ENCODE measurements around the gene UAP1.

UAP1 gene

DNA sequence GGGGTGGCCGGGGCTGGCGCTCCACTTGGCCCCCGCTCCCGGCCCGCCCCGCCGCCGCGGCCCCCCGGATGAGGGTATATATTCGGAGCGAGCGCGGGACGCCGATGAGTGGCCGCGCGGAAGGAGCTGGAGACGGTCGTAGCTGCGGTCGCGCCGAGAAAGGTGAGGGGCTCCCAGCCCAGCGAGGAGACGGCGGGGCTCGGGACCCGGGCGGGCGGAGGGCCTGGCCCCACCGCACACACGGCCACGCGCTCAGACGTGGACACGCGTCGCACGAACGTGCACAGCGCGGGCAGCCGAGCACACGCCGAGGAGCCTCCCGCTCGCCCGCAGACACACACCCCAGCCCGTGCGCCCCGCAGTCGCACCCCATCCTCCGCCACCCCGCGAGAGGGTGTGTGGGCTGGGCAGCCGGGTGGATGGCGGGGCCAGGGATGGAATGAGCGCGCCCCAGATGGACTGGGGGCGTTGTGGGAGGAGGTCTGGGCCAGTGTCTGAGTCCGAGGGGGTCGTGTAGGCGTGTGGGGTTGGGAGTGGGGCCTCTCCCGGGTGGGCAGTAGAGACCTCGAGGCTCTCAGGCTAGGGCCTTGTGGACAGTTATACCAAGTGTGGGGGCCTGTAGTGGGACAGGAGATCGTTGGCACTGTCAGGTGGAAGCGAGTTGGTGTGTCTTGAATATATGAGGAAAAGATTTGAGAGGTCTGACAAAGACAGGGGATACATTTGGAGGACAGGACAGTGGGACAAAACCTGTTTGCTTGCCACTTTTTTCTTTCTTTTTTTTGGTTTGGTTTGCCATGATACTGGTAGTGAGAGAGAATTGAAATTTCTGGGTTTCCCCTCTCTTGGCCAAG lies at the start of gene UAP1:
Gene UAP1, plus strand, starts transcription at position 107 of the 854 bp plus-strand sequence. CDS start 4,347 bp downstream, outside the sequence.
- TF ChIP-seq TCF12 (IDR thresholded peaks at IDR 0.05; ENCODE audit: low read depth): no peak
- TF ChIP-seq, protein P1, sequence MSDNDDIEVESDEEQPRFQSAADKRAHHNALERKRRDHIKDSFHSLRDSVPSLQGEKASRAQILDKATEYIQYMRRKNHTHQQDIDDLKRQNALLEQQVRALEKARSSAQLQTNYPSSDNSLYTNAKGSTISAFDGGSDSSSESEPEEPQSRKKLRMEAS (IDR thresholded peaks at IDR 0.05): peak; percentile 72

DNA sequence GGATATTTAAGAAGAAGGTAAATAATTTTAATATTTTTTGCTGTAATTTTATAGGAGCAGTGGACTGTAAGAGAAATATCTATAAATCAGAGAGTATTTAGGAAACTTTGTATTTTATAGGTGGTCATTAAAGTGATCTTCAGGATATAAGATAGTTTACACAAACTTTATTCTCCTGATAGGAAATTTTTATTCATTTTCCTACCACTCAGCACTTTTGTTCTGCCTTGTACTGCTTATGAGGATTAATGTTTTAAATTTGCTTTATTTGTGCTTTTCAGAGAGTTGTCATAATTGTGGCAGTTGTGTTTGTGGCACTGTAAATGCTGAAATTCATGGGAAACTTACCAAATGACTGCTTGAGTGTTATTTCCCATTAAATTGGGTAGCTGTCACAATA lies 34.2 kb upstream of the UAP1 start:
- TF ChIP-seq, protein P2, sequence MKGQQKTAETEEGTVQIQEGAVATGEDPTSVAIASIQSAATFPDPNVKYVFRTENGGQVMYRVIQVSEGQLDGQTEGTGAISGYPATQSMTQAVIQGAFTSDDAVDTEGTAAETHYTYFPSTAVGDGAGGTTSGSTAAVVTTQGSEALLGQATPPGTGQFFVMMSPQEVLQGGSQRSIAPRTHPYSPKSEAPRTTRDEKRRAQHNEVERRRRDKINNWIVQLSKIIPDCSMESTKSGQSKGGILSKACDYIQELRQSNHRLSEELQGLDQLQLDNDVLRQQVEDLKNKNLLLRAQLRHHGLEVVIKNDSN (IDR thresholded peaks at IDR 0.05): no peak
- TF ChIP-seq TAF1 (IDR thresholded peaks at IDR 0.05; ENCODE audit: low read depth): no peak
- TF ChIP-seq, protein P1 (IDR thresholded peaks at IDR 0.05): no peak
- TF ChIP-seq EGR1 (IDR thresholded peaks at IDR 0.05): no peak
- TF ChIP-seq, protein P3, sequence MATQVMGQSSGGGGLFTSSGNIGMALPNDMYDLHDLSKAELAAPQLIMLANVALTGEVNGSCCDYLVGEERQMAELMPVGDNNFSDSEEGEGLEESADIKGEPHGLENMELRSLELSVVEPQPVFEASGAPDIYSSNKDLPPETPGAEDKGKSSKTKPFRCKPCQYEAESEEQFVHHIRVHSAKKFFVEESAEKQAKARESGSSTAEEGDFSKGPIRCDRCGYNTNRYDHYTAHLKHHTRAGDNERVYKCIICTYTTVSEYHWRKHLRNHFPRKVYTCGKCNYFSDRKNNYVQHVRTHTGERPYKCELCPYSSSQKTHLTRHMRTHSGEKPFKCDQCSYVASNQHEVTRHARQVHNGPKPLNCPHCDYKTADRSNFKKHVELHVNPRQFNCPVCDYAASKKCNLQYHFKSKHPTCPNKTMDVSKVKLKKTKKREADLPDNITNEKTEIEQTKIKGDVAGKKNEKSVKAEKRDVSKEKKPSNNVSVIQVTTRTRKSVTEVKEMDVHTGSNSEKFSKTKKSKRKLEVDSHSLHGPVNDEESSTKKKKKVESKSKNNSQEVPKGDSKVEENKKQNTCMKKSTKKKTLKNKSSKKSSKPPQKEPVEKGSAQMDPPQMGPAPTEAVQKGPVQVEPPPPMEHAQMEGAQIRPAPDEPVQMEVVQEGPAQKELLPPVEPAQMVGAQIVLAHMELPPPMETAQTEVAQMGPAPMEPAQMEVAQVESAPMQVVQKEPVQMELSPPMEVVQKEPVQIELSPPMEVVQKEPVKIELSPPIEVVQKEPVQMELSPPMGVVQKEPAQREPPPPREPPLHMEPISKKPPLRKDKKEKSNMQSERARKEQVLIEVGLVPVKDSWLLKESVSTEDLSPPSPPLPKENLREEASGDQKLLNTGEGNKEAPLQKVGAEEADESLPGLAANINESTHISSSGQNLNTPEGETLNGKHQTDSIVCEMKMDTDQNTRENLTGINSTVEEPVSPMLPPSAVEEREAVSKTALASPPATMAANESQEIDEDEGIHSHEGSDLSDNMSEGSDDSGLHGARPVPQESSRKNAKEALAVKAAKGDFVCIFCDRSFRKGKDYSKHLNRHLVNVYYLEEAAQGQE (IDR thresholded peaks at IDR 0.05; ENCODE audit: low read depth): no peak
- TF ChIP-seq YY1 (IDR thresholded peaks at IDR 0.05; ENCODE audit: low read depth): no peak
- TF ChIP-seq NFIC (IDR thresholded peaks at IDR 0.05): no peak
- TF ChIP-seq CREB1 (IDR thresholded peaks at IDR 0.05; ENCODE audit: low read depth): no peak
- no peak for TF ChIP-seq TEAD4 (IDR thresholded peaks at IDR 0.05)
- TF ChIP-seq FOXM1 (IDR thresholded peaks at IDR 0.05; ENCODE audit: borderline replicate concordance, low read depth): no peak
- no peak for TF ChIP-seq ZBTB7A (IDR thresholded peaks at IDR 0.05; ENCODE audit: low read depth)
- no peak for TF ChIP-seq EP300 (IDR thresholded peaks at IDR 0.05; ENCODE audit: borderline replicate concordance)
- no peak for TF ChIP-seq RAD21 (IDR thresholded peaks at IDR 0.05; ENCODE audit: low read depth)
- TF ChIP-seq CEBPB (IDR thresholded peaks at IDR 0.05): no peak
- no peak for TF ChIP-seq TCF12 (IDR thresholded peaks at IDR 0.05; ENCODE audit: low read depth)

DNA sequence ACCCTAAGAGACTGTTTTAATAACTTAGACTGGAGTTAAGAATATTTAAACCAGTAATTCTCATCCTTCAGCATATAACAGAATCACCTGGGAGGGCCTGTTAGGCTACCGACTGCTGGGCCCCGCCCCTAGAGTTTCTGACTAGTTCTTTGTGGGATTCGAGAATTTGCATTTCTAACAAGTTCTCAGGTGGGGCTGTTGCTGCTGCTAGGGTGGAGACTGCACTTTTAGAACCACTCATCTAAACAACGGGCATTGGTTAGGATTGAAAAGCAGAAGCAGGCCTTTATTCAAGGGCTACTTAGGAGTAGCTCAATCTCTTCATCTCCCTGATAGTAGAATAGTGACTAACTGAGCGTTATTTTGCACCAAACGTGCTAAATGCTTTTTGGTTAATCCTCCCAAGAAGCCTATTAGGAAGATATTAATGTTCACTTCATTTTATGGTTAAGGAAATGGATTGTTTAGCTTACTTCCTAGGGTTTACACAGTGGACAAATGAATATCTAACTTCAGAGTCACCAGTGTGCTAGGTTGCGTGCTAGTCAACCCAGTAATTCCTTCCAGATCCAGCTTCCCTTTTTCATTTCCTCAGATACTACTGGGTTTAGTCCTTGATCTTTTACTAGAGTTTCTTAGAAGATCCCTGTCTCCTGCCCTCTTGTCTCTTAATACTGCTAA lies 31.1 kb upstream of the UAP1 start:
- TF ChIP-seq YY1 (IDR thresholded peaks at IDR 0.05; ENCODE audit: low read depth) (no peak), EGR1 (IDR thresholded peaks at IDR 0.05) (no peak), RAD21 (IDR thresholded peaks at IDR 0.05; ENCODE audit: low read depth) (no peak)
- TF ChIP-seq, protein P1 (IDR thresholded peaks at IDR 0.05): no peak
- TF ChIP-seq, protein P3 (IDR thresholded peaks at IDR 0.05; ENCODE audit: low read depth): no peak

DNA sequence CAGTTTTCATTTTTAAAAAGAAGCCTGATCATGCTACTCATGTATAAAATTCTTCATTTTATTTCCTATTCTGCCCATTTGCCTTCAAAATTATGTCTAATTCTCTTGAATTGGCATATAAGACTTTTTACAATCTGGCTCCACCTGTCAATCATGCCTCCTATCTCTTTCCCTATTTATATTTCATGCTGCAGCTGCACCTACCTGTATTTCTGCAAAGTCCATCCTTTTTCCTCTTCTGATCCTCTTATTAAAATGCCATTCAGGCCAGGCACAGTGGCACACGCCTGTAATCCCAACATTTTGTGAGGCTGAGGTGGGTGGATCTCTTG lies 30.6 kb upstream of the UAP1 start:
- no peak for TF ChIP-seq NFIC (IDR thresholded peaks at IDR 0.05)
- TF ChIP-seq, protein P2 (IDR thresholded peaks at IDR 0.05): no peak

DNA sequence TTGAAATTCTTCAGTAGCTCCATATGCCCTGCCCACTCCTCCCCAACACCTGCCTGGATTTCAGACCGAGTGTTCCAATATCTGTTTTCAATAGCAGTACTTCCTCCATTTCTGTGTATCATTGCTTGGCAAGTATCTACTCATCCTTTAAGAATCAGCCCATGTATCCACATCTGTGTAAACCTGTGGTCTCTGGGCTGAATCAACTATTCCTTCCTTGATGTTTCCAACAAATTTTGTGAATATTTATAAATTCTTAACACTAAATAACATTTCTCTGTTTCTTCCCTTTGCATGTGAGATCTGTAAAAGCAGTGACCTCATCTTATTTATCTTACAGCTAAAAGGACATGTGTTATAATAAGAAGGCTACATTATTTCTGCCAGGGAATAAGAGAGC lies 26.0 kb upstream of the UAP1 start:
- TF ChIP-seq TAF1 (IDR thresholded peaks at IDR 0.05; ENCODE audit: low read depth): no peak
- no peak for TF ChIP-seq FOXM1 (IDR thresholded peaks at IDR 0.05; ENCODE audit: borderline replicate concordance, low read depth)
- TF ChIP-seq, protein P3 (IDR thresholded peaks at IDR 0.05; ENCODE audit: low read depth): no peak
- TF ChIP-seq RAD21 (IDR thresholded peaks at IDR 0.05; ENCODE audit: low read depth): no peak
- no peak for TF ChIP-seq EGR1 (IDR thresholded peaks at IDR 0.05)

All from Ishikawa (cell line).